Endodermal cell (in vitro differentiated cells): ENCODE measurements around the gene TMEM38B. TPM values are rescaled to one million over a fixed set of nuclear protein-coding genes. Genes with fewer than 3 reads are reported as not detected.

Experiments
- DNase-seq: peaks from one replicate; pipeline ENCODE4 v3.0.0-alpha.2; 2017
- H3K27ac ChIP-seq: 2 replicates; pipeline ENCODE4 v1.5.1; 2013; ENCODE audit warnings: mild to moderate bottlenecking, low read depth, low read length, moderate library complexity
- H3K27me3 ChIP-seq: 2 replicates; pipeline ENCODE4 v1.6.1; 2013; ENCODE audit warnings: mild to moderate bottlenecking, low read length, moderate library complexity; ENCODE audit not compliant: insufficient read depth, control insufficient read depth, poor library complexity, severe bottlenecking
- H3K36me3 ChIP-seq: 2 replicates; pipeline ENCODE4 v1.7.0; 2013; ENCODE audit warnings: mild to moderate bottlenecking, low read length, moderate library complexity; ENCODE audit not compliant: control insufficient read depth, insufficient read depth
- H3K4me1 ChIP-seq: one replicate; pipeline ENCODE4 v1.7.0; 2013; ENCODE audit warnings: low read length; ENCODE audit not compliant: control insufficient read depth, insufficient read depth
- H3K4me3 ChIP-seq: 2 replicates; pipeline ENCODE4 v1.5.1; 2013; ENCODE audit warnings: mild to moderate bottlenecking, low read length, moderate library complexity
- H3K9ac ChIP-seq: 2 replicates; pipeline ENCODE4 v1.6.1; 2013; ENCODE audit warnings: mild to moderate bottlenecking, low read length, moderate library complexity; ENCODE audit not compliant: poor library complexity, severe bottlenecking; ENCODE audit errors: extremely low read depth
- H3K9me3 ChIP-seq: 2 replicates; pipeline ENCODE4 v1.6.1; 2013; ENCODE audit warnings: mild to moderate bottlenecking, low read length, moderate library complexity; ENCODE audit not compliant: control insufficient read depth
- H3K27ac Mint-ChIP-seq: 2 replicates; pipeline ENCODE4 v1.8.0; 2020; ENCODE audit warnings: mixed read lengths
- H3K27me3 Mint-ChIP-seq: 2 replicates; pipeline ENCODE4 v1.8.0; 2021; ENCODE audit warnings: mild to moderate bottlenecking, mixed read lengths; ENCODE audit not compliant: insufficient read depth
- H3K36me3 Mint-ChIP-seq: 2 replicates; pipeline ENCODE4 v1.8.0; 2020; ENCODE audit warnings: low read depth, mixed read lengths
- H3K4me1 Mint-ChIP-seq: 2 replicates; pipeline ENCODE4 v1.8.0; 2020; ENCODE audit warnings: mixed read lengths
- H3K4me3 Mint-ChIP-seq: 2 replicates; pipeline ENCODE4 v1.8.0; 2020; ENCODE audit warnings: mild to moderate bottlenecking, moderate library complexity, mixed read lengths
- H3K9me3 Mint-ChIP-seq: 2 replicates; pipeline ENCODE4 v1.8.0; 2020; ENCODE audit warnings: mild to moderate bottlenecking, mixed read lengths
- WGBS, 2 experiments: methylation state at CpG; one replicate each; pipeline versions ENCODE4 v1.1.5 to v1.1.7; 2013; ENCODE audit warnings: missing lambda C conversion rate in 2 of 2, mixed read lengths in 1 of 2; ENCODE audit not compliant: insufficient coverage in 1 of 2, insufficient read length in 1 of 2; 5-methylcytosine and 5-hydroxymethylcytosine counted together
- long read RNA-seq, 4 experiments: library from polyadenylated mRNA in 2 of 4; library from RNA in 1 of 4; library from capped mRNA in 1 of 4; stranded (forward) in 3 of 4; unstranded in 1 of 4; transcript quantifications; one replicate each; pipeline ENCODE4 v2.0.0, GENCODE V29; 2020 to 2021; ENCODE audit warnings: inconsistent platforms in 1 of 4
- polyA plus RNA-seq, 2 experiments: library from polyadenylated mRNA; stranded (reverse); fragments of 50-300 nt; gene quantifications; one replicate each; pipeline ENCODE4 v1.2.3, GENCODE V29; 2013
- total RNA-seq, 2 donors: library from RNA; stranded (reverse); fragmentation: NEBNext Ultra II Directional in 1 of 2; extraction: Animal tissue kit (Norgen Biotek cat#: 25700) in 1 of 2; gene quantifications; 2 replicates in 1 of 2; 3 replicates in 1 of 2; pipeline ENCODE4 v1.2.1, GENCODE V29; 2021
- TF ChIP-seq, protein P1 (sequence below): fragments of 200-600 bp; sonication (generic); conservative IDR thresholded peaks from 2 replicates; pipeline ENCODE4 v1.5.0; 2021; ENCODE audit warnings: antibody characterized with exemption, mild to moderate bottlenecking

Gene TMEM38B, protein sequence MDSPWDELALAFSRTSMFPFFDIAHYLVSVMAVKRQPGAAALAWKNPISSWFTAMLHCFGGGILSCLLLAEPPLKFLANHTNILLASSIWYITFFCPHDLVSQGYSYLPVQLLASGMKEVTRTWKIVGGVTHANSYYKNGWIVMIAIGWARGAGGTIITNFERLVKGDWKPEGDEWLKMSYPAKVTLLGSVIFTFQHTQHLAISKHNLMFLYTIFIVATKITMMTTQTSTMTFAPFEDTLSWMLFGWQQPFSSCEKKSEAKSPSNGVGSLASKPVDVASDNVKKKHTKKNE
- 10 to 100 TPM; 24.7 to 48.0 TPM for total RNA-seq
- polyA plus RNA-seq (2013, experiment 1 of 2) = 19.8 TPM
- polyA plus RNA-seq (2013, experiment 2 of 2) = 18.8 TPM
- long read RNA-seq, experiment 1, transcript TMEM38B-202 (6 exons, 3,525 nt) = major isoform, 15 of 32 reads
- long read RNA-seq, experiment 1, partial matches to known transcripts = 2 of 32 reads
- long read RNA-seq, experiment 1, other reads (novel, unspliced or antisense) = 15 of 32 reads
- long read RNA-seq, experiment 2, transcript TMEM38B-202 (6 exons, 3,525 nt) = major isoform, 133 of 176 reads
- long read RNA-seq, experiment 2, partial matches to known transcripts = 4 of 176 reads
- long read RNA-seq, experiment 2, other reads (novel, unspliced or antisense) = 39 of 176 reads
- long read RNA-seq, experiment 3, transcript TMEM38B-202 (6 exons, 3,525 nt) = major isoform, 197 of 225 reads
- long read RNA-seq, experiment 3, partial matches to known transcripts = 2 of 225 reads
- long read RNA-seq, experiment 3, other reads (novel, unspliced or antisense) = 26 of 225 reads
- long read RNA-seq, experiment 4, transcript TMEM38B-202 (6 exons, 3,525 nt) = major isoform, 134 of 200 reads
- long read RNA-seq, experiment 4, partial matches to known transcripts = 29 of 200 reads
- long read RNA-seq, experiment 4, other reads (novel, unspliced or antisense) = 37 of 200 reads

DNA sequence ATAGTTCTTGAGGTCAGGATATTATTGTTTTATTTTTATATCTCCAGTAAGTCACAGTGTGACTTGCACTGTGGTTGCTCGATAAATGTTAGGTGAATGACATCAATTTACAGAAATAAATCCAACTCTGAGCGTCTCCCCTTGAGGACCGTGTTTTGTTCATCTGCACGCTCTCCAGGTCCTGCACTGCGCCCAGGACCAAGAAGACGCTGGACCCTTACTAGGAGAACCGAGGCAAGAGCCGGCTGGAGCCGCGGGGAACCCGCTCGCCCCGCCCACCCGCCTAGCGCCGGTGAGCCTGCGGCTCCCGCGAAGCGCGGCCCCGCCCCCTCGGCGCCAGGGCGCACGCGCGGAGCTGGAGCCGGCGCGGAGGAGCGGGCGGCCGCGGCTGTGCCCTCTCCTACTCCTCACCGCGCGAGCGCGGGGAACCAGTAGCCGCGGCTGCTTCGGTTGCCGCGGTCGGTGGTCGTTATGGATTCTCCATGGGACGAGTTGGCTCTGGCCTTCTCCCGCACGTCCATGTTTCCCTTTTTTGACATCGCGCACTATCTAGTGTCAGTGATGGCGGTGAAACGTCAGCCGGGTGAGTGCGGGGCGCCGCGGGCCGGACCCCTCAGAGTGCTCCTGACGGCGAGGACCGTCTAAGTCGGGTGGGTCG, at the start of gene TMEM38B:
Gene TMEM38B, plus strand, starts transcription at position 352 of the 658 bp plus-strand sequence. Its CDS starts 120 bp downstream, at position 472.
- peaks cover 53% of the 10 kb centered on the region for H3K27me3 ChIP-seq
- peaks cover 70% of the 10 kb centered on the region for H3K27me3 Mint-ChIP-seq
- peak within 1 kb of the TSS; percentile 71 for H3K4me3 Mint-ChIP-seq
- H3K36me3 ChIP-seq = no peaks in the 10 kb centered on the region
- peak; percentile 94 for DNase-seq
- no peak within 1 kb of the TSS for H3K27ac Mint-ChIP-seq
- no peak within 1 kb of the TSS for H3K27ac ChIP-seq
- no peaks in the 10 kb centered on the region for H3K36me3 Mint-ChIP-seq
- no peaks in the 10 kb centered on the region for H3K9me3 Mint-ChIP-seq
- 1 to 3% methylated on average over 15 to 65 of the region's 65 CpGs for WGBS, 2 experiments
- no peaks in the 10 kb centered on the region for H3K4me1 ChIP-seq
- TF ChIP-seq, protein P1, sequence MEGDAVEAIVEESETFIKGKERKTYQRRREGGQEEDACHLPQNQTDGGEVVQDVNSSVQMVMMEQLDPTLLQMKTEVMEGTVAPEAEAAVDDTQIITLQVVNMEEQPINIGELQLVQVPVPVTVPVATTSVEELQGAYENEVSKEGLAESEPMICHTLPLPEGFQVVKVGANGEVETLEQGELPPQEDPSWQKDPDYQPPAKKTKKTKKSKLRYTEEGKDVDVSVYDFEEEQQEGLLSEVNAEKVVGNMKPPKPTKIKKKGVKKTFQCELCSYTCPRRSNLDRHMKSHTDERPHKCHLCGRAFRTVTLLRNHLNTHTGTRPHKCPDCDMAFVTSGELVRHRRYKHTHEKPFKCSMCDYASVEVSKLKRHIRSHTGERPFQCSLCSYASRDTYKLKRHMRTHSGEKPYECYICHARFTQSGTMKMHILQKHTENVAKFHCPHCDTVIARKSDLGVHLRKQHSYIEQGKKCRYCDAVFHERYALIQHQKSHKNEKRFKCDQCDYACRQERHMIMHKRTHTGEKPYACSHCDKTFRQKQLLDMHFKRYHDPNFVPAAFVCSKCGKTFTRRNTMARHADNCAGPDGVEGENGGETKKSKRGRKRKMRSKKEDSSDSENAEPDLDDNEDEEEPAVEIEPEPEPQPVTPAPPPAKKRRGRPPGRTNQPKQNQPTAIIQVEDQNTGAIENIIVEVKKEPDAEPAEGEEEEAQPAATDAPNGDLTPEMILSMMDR = no peak
- H3K4me1 Mint-ChIP-seq = peaks cover 18% of the 10 kb centered on the region
- peak within 1 kb of the TSS; percentile 84 for H3K4me3 ChIP-seq
- H3K9me3 ChIP-seq = no peaks in the 10 kb centered on the region
- H3K9ac ChIP-seq = peak within 1 kb of the TSS; percentile 21

GRCh38 chr9:105646879-105647594, 47.3 kb upstream of the TMEM38B start:
- Mint-ChIP-seq H3K4me1 (peaks cover 40% of the 10 kb centered on the region), H3K27me3 (peaks cover 89% of the 10 kb centered on the region), H3K27ac (peak overlapping the region; percentile 20), H3K9me3 (peaks cover 5% of the 10 kb centered on the region), H3K36me3 (no peaks in the 10 kb centered on the region), H3K4me3 (no peak overlapping the region)
- no peak overlapping the region for H3K4me3 ChIP-seq
- no peak overlapping the region for H3K27ac ChIP-seq
- peaks cover 24% of the 10 kb centered on the region for H3K4me1 ChIP-seq
- TF ChIP-seq, protein P1 = no peak
- peaks cover 13% of the 10 kb centered on the region for H3K9me3 ChIP-seq
- 72 to 94% methylated on average over 2 to 7 of the region's 7 CpGs for WGBS, 2 experiments
- H3K27me3 ChIP-seq = peaks cover 18% of the 10 kb centered on the region
- H3K9ac ChIP-seq = no peak overlapping the region
- peak; percentile 59 for DNase-seq
- H3K36me3 ChIP-seq = no peaks in the 10 kb centered on the region
